HepG2 (cell line): ENCODE data around the gene ITGA2. TPM values are rescaled to one million over a fixed set of nuclear protein-coding genes. Genes with fewer than 3 reads are reported as not detected.

ENCODE experiments used
- ATAC-seq: fragments of 200-7000 bp; cut with Tn5 transposase; 3 replicates; pipeline ENCODE4 v1.9.1; 2020; ENCODE audit warnings: mild to moderate bottlenecking, moderate library complexity
- BruUV-seq: library from RNA; stranded (reverse); fragments of 400-500 nt; replicated peaks from 2 replicates; lab custom pipeline; 2021; lab: Mats Ljungman, UMichigan
- CTCF ChIA-PET: fragments of 300-600 bp; formaldehyde crosslinking; extraction: SDS; loops from one replicate; lab custom pipeline; 2021; ENCODE audit warnings: low total read pairs, inconsistent platforms, low intra/inter-chr PET ratio; lab: Yijun Ruan, JAX
- POLR2A ChIA-PET: fragments of 350-600 bp; sonication (Branson Sonifier 250); formaldehyde crosslinking; loops from one replicate; lab custom pipeline; 2020; ENCODE audit warnings: antibody characterized with exemption, inconsistent platforms; lab: Yijun Ruan, JAX
- DNase-seq: peaks from one replicate; pipeline ENCODE4 v3.0.0-alpha.2; 2015; ENCODE audit warnings: low spot score
- FAIRE-seq: peaks from 3 replicates; lab custom pipeline; 2011; peaks lifted over from hg19 to GRCh38; lab: Jason Lieb, UNC
- H2AFZ ChIP-seq: one replicate; pipeline ENCODE4 v1.6.1; 2011; ENCODE audit warnings: low read length, inconsistent platforms
- H3K27ac ChIP-seq: fragments of 300-600 bp; 3 replicates; pipeline ENCODE4 v1.8.0; 2011; ENCODE audit warnings: mixed run types, mild to moderate bottlenecking, mixed read lengths, low read length, inconsistent platforms; ENCODE audit not compliant: insufficient read depth; ENCODE audit errors: extremely low read length
- H3K27me3 ChIP-seq, 2 experiments: fragments of 200-600 bp in 1 of 2; 2 replicates in 1 of 2; 3 replicates in 1 of 2; pipeline versions ENCODE4 v1.6.0 to v1.8.0; 2011; ENCODE audit warnings: low read length in 2 of 2, mild to moderate bottlenecking in 2 of 2, moderate library complexity in 2 of 2, inconsistent platforms in 1 of 2; ENCODE audit not compliant: insufficient read depth in 2 of 2, control insufficient read depth in 1 of 2
- H3K36me3 ChIP-seq, 2 experiments: fragments of 200-600 bp in 1 of 2; replicated peaks in 1 of 2; 2 replicates in 1 of 2; 3 replicates in 1 of 2; pipeline versions ENCODE4 v1.5.1 to v1.8.0; 2011; ENCODE audit warnings: low read length in 2 of 2, inconsistent platforms in 1 of 2; ENCODE audit not compliant: insufficient read depth in 2 of 2, control insufficient read depth in 1 of 2
- H3K4me1 ChIP-seq: 2 replicates; pipeline ENCODE4 v1.5.1; 2012; ENCODE audit warnings: low read length, inconsistent platforms; ENCODE audit not compliant: insufficient read depth
- H3K4me2 ChIP-seq: 2 replicates; pipeline ENCODE4 v1.6.0; 2011; ENCODE audit warnings: low read depth, low read length, inconsistent platforms
- H3K4me3 ChIP-seq, 3 experiments: fragments of 200-600 bp in 1 of 3; sonication (generic), shearing (Covaris generic) in 1 of 3; replicated peaks in 1 of 3; 2 replicates each; pipeline ENCODE4 v1.5.1; 2011 to 2016; ENCODE audit warnings: low read length in 3 of 3, inconsistent platforms in 2 of 3, low read depth in 2 of 3, mild to moderate bottlenecking in 2 of 3, control low read depth in 1 of 3, mixed read lengths in 1 of 3; ENCODE audit not compliant: insufficient read depth in 1 of 3
- H3K79me2 ChIP-seq: one replicate; pipeline ENCODE4 v1.6.1; 2011; ENCODE audit warnings: low read length, inconsistent platforms; ENCODE audit not compliant: insufficient read depth
- H3K9ac ChIP-seq: 2 replicates; pipeline ENCODE4 v1.6.0; 2011; ENCODE audit warnings: mild to moderate bottlenecking, low read depth, low read length, inconsistent platforms; ENCODE audit not compliant: insufficient read depth
- H3K9me3 ChIP-seq: 2 replicates; pipeline ENCODE4 v1.5.1; 2012; ENCODE audit warnings: mild to moderate bottlenecking, low read length
- H4K20me1 ChIP-seq: 2 replicates; pipeline ENCODE4 v1.6.0; 2011; ENCODE audit warnings: inconsistent platforms, mild to moderate bottlenecking, low read length, moderate library complexity; ENCODE audit not compliant: insufficient read depth
- CEBPB ChIP-seq: IDR thresholded peaks from 2 replicates; pipeline ENCODE4 v1.6.1; 2011; ENCODE audit warnings: low read depth, low read length, improper control_type of control experiment, borderline replicate concordance
- DPF2 ChIP-seq: sonication (generic); formaldehyde crosslinking; IDR thresholded peaks from 2 replicates; pipeline ENCODE4 v1.4.0; 2020; ENCODE audit warnings: mild to moderate bottlenecking, low read depth, missing genetic modification reagents, borderline replicate concordance
- KLF15 ChIP-seq: sonication (generic); formaldehyde crosslinking; IDR thresholded peaks from 2 replicates; pipeline ENCODE4 v1.8.1; 2023; ENCODE audit warnings: borderline replicate concordance, mild to moderate bottlenecking, inconsistent platforms, missing genetic modification reagents, mixed read lengths
- MAFK ChIP-seq, 2 experiments: IDR thresholded peaks in 1 of 2; conservative IDR thresholded peaks in 1 of 2; 2 replicates each; pipeline ENCODE4 v1.6.1; 2011; ENCODE audit warnings: improper control_type of control experiment in 2 of 2, low read length in 2 of 2
- RORA ChIP-seq: sonication (generic); formaldehyde crosslinking; IDR thresholded peaks from 2 replicates; pipeline ENCODE4 v1.5.0; 2020; ENCODE audit warnings: mild to moderate bottlenecking, missing genetic modification reagents, moderate library complexity
- SMAD1 ChIP-seq: sonication (generic); formaldehyde crosslinking; IDR thresholded peaks from 2 replicates; pipeline ENCODE4 v1.4.0; 2020; ENCODE audit warnings: missing genetic modification reagents, low read depth, mild to moderate bottlenecking, borderline replicate concordance
- SRSF1 ChIP-seq: fragments of 200-400 bp; formaldehyde crosslinking; optimal IDR thresholded peaks from 2 replicates; pipeline ENCODE3; 2017; ENCODE audit warnings: mild to moderate bottlenecking, low read depth, low read length, moderate library complexity
- WGBS: methylation state at CpG from one replicate; pipeline ENCODE4 v1.1.6; 2017; ENCODE audit warnings: low lambda C conversion rate; 5-methylcytosine and 5-hydroxymethylcytosine counted together
- in situ Hi-C: cut with HindIII; loops from 2 replicates; pipeline ENCODE4 v1.10.0; 2017; ENCODE audit warnings: low pct_unique_long_range_greater_than_20kb; ENCODE audit not compliant: extremely low pct_ligation_motif_present
- intact Hi-C: fragments of 100-400 bp; cut with micrococcal nuclease; formaldehyde crosslinking; loops from one replicate; pipeline ENCODE4 v1.10.0; 2022; ENCODE audit not compliant: unreplicated experiment
- polyA plus RNA-seq, 8 experiments: library from polyadenylated mRNA; depleted of rRNA in 3 of 8; stranded (reverse) in 7 of 8; unstranded in 1 of 8; fragments of >200 nt; fragmentation: Illumina TruSeq in 4 of 8; extraction: Trizol in 4 of 8; gene quantifications; 2 replicates each; pipeline versions ENCODE4 v1.2.1 to v1.2.3, GENCODE V29; 2011 to 2016; ENCODE audit warnings: low read depth in 4 of 8, missing spikeins in 1 of 8, mixed read lengths in 1 of 8; ENCODE audit not compliant: insufficient read depth in 1 of 8
- total RNA-seq, 5 experiments: library from RNA; depleted of rRNA; stranded (reverse); fragments of >200 nt; fragmentation: Illumina TruSeq; extraction: Trizol; gene quantifications; 2 replicates each; pipeline ENCODE4 v1.2.3, GENCODE V29; 2016; ENCODE audit warnings: low read depth in 1 of 5
- TF ChIP-seq, protein P1 (sequence below): sonication (generic); formaldehyde crosslinking; IDR thresholded peaks from 2 replicates; pipeline ENCODE4 v1.4.0; 2020; ENCODE audit warnings: missing genetic modification reagents

ITGA2 gene
- total and polyA plus RNA-seq, 2 of the 13 experiments (the other 11 are each of a cell fraction or from before 2014, with no cell fraction given) = 15.8 to 58.3 TPM

- TF ChIP-seq DPF2 (CRISPR knock-in tag) = no peak
- no peak for TF ChIP-seq CEBPB
- TF ChIP-seq KLF15 (CRISPR knock-in tag) = no peak
Observed at GRCh38 chr5:53099546-53099945, 110.4 kb downstream of the ITGA2 start (continued).

DNA sequence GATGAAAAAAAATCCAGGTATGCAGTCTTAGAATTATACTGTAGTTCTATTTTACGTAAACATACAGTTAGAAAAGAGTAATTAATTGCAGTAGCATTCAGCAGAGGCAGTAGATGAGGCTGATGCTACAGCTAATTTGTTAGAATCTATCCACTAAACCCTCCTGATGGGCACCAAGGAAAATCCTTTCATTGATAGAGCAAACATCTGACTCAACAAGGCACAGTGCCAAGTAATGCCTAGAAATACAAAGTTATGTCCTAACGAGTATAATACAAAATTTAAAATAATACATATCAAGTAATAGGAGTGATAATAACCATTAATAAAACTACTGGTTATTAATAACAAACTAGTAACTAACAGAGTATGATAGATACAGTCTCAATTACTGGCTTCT is 111.5 kb downstream of the ITGA2 start:
- DNase-seq (no peak), FAIRE-seq (no peak), ATAC-seq (no peak)
- no peaks in the 10 kb centered on the region for H4K20me1 ChIP-seq
- no peaks in the 10 kb centered on the region for H3K9me3 ChIP-seq
- WGBS = 100% methylated on average over 2 of the region's 2 CpGs
- peaks cover 25% of the 10 kb centered on the region for H3K4me1 ChIP-seq
- no peaks in the 10 kb centered on the region for H3K79me2 ChIP-seq
- intact Hi-C loops (no loop called here), in situ Hi-C loops (no loop called here)
- no TSS peak for BruUV-seq
- CTCF ChIA-PET = no interaction called here
- H3K4me2 ChIP-seq = no peak overlapping the region
- no peak overlapping the region for H3K27ac ChIP-seq
- H3K27me3 ChIP-seq = no peaks in the 10 kb centered on the region
- H3K36me3 ChIP-seq = peaks cover 4 to 35% of the 10 kb centered on the region in 2 experiments
- TF ChIP-seq RORA (CRISPR knock-in tag) (no peak), SMAD1 (no peak), MAFK (conservative IDR thresholded peaks at IDR 0.05 in 1 of 2, IDR thresholded peaks at IDR 0.05 in 1 of 2; ENCODE audit: low read length in 2 of 2) (no peak), SRSF1 (no peak)
- TF ChIP-seq, protein P1, sequence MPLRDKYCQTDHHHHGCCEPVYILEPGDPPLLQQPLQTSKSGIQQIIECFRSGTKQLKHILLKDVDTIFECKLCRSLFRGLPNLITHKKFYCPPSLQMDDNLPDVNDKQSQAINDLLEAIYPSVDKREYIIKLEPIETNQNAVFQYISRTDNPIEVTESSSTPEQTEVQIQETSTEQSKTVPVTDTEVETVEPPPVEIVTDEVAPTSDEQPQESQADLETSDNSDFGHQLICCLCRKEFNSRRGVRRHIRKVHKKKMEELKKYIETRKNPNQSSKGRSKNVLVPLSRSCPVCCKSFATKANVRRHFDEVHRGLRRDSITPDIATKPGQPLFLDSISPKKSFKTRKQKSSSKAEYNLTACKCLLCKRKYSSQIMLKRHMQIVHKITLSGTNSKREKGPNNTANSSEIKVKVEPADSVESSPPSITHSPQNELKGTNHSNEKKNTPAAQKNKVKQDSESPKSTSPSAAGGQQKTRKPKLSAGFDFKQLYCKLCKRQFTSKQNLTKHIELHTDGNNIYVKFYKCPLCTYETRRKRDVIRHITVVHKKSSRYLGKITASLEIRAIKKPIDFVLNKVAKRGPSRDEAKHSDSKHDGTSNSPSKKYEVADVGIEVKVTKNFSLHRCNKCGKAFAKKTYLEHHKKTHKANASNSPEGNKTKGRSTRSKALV (CRISPR knock-in tag) = no peak
- no peak overlapping the region for H2AFZ ChIP-seq
- H3K4me3 ChIP-seq = no peak overlapping the region
- POLR2A ChIA-PET = interaction anchor here (2.3 kb wide), 1 partner anchor 9 kb away, joined by 7 read pairs; the partner anchor contains the start of gene MOCS2
- H3K9ac ChIP-seq = no peak overlapping the region
